Adrenal gland (tissue), 12 donors: Measurements from ENCODE around the gene C8B. TPM values are rescaled to one million over a fixed set of nuclear protein-coding genes. Genes with fewer than 3 reads are reported as not detected.

Source experiments
- DNase-seq, 7 donors: peaks; one replicate each; pipeline ENCODE4 v3.0.0-alpha.2; 2019 to 2020
- H3K27ac ChIP-seq, 5 donors: fragments of 200-600 bp; sonication (generic) in 4 of 5; 1 replicate in 3 of 5; 2 replicates in 2 of 5; pipeline versions ENCODE4 v1.5.1 to v1.8.0; 2016 to 2020; ENCODE audit warnings: mild to moderate bottlenecking in 1 of 5
- H3K27me3 ChIP-seq: fragments of 200-600 bp; 2 replicates; pipeline ENCODE4 v1.8.0; 2021
- H3K36me3 ChIP-seq, 2 donors: fragments of 200-600 bp; replicated peaks in 1 of 2; 1 replicate in 1 of 2; 2 replicates in 1 of 2; pipeline versions ENCODE4 v1.5.1 to v1.8.0; 2018 to 2022
- H3K4me1 ChIP-seq, 2 donors: fragments of 200-600 bp; replicated peaks in 1 of 2; 1 replicate in 1 of 2; 2 replicates in 1 of 2; pipeline versions ENCODE4 v1.5.1 to v1.8.0; 2018 to 2021
- H3K4me3 ChIP-seq, 4 donors: fragments of 200-600 bp; sonication (generic) in 3 of 4; one replicate each; pipeline ENCODE4 v1.5.1; 2016 to 2018
- H3K9me3 ChIP-seq, 3 donors: fragments of 200-600 bp; sonication (generic) in 1 of 3; replicated peaks in 1 of 3; 1 replicate in 2 of 3; 2 replicates in 1 of 3; pipeline versions ENCODE4 v1.5.1 to v1.8.0; 2016 to 2021
- POLR2A ChIP-seq, 2 donors: fragments of 450-650 bp; IDR thresholded peaks; one replicate each; pipeline ENCODE4 v1.6.1; 2017; ENCODE audit warnings: antibody characterized with exemption in 2 of 2, mild to moderate bottlenecking in 2 of 2, moderate library complexity in 1 of 2
- WGBS, 4 donors: extraction: QIAGEN DNeasy Blood & Tissue Kit in 2 of 4; methylation state at CpG; one replicate each; pipeline versions ENCODE4 v1.1.5 to v1.1.7; 2013 to 2017; 5-methylcytosine and 5-hydroxymethylcytosine counted together
- intact Hi-C, 2 donors: fragments of 100-400 bp; cut with DNase I; formaldehyde crosslinking; loops; one replicate each; pipeline versions ENCODE4 v1.14.1 to v1.15.0; 2022 to 2023
- polyA plus RNA-seq, 3 donors: library from polyadenylated mRNA; stranded (reverse); fragments of 200-250 nt in 2 of 3; fragments of 350-450 nt in 1 of 3; fragmentation: Illumina TruSeq in 1 of 3; extraction: RNeasy Lipid Tissue Mini Kit (QIAGEN cat#74804) in 1 of 3; gene quantifications; one replicate each; pipeline ENCODE4 v1.2.3, GENCODE V29; 2013 to 2014
- total RNA-seq, 9 donors: library from RNA; depleted of rRNA in 4 of 9; stranded (reverse); fragments of >200 nt in 4 of 9; fragments of 120-200 nt in 1 of 9; fragmentation: NEBNext Ultra II Directional in 1 of 9; extraction: Animal tissue kit (Norgen Biotek cat#: 25700) in 1 of 9; gene quantifications; one replicate each; pipeline versions ENCODE4 v1.1.0 to v1.2.4, GENCODE V29; 2013 to 2023
- TF ChIP-seq, protein P1 (sequence below), 6 experiments: fragments of 450-650 bp in 4 of 6; fragments of 200-600 bp in 2 of 6; sonication (generic) in 1 of 6; IDR thresholded peaks; 1 replicate in 5 of 6; 2 replicates in 1 of 6; pipeline versions ENCODE4 v1.5.1 to v1.8.0; 2016 to 2021; ENCODE audit warnings: antibody characterized with exemption in 6 of 6, mild to moderate bottlenecking in 2 of 6, moderate library complexity in 1 of 6
- donor health status: healthy with polysubstance abuse.
- donor health status: Bipolar disorder and iron deficiency.
- donor health status: DM: yes; HTN: yes; CAD: no.
- donor health status: DM: no; HTN: no; CAD: no.
- donor health status: DM: no; HTN: no; CAD: no.
- donor health status: DM: yes; HTN: yes; CAD: no.

Gene C8B
- total and polyA plus RNA-seq, 12 donors, result 0.03 TPM; not detected in 11

DNA sequence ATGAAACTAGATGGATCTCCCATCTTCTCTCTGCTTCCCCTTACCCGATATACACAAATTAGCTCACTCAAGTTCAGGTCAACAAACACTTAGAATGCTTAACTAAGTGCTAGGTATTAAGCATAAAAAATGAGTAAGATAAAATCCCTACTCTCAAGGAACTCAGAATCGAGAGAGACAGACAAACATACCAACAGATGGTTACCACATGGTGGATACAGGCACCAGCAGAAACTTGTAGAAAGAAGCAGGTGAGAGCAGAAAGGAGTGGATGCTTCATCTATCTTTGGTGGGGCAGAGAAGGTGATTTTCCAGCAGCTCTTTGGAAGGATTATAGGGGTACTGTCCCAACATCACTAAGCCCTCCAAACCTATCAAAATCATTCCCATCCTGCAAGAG lies 32.2 kb downstream of the C8B start:
- no peaks in the 10 kb centered on the region for H3K27me3 ChIP-seq
- no peak for TF ChIP-seq POLR2A (IDR thresholded peaks at IDR 0.05)
- H3K36me3 ChIP-seq, result no peaks in the 10 kb centered on the region
- intact Hi-C loops, result no loop called here
- DNase-seq, result no peak
- H3K4me3 ChIP-seq, result no peak overlapping the region
- no peaks in the 10 kb centered on the region for H3K9me3 ChIP-seq
- H3K27ac ChIP-seq, result no peak overlapping the region
- no peaks in the 10 kb centered on the region for H3K4me1 ChIP-seq
- WGBS, 4 donors, result 60 to 70% (median 66%) methylated on average over 2 of the region's 2 CpGs

- Histone ChIP-seq H3K4me1 (no peaks in the 10 kb centered on the region), H3K4me3 (no peak overlapping the region), H3K27me3 (no peaks in the 10 kb centered on the region), H3K9me3 (no peaks in the 10 kb centered on the region), H3K36me3 (no peaks in the 10 kb centered on the region), H3K27ac (no peak overlapping the region)
- intact Hi-C loops, result no loop called here
- WGBS, 4 donors, result 73 to 100% (median 86%) methylated on average over 1 to 2 of the region's 2 CpGs
- TF ChIP-seq, protein P1, sequence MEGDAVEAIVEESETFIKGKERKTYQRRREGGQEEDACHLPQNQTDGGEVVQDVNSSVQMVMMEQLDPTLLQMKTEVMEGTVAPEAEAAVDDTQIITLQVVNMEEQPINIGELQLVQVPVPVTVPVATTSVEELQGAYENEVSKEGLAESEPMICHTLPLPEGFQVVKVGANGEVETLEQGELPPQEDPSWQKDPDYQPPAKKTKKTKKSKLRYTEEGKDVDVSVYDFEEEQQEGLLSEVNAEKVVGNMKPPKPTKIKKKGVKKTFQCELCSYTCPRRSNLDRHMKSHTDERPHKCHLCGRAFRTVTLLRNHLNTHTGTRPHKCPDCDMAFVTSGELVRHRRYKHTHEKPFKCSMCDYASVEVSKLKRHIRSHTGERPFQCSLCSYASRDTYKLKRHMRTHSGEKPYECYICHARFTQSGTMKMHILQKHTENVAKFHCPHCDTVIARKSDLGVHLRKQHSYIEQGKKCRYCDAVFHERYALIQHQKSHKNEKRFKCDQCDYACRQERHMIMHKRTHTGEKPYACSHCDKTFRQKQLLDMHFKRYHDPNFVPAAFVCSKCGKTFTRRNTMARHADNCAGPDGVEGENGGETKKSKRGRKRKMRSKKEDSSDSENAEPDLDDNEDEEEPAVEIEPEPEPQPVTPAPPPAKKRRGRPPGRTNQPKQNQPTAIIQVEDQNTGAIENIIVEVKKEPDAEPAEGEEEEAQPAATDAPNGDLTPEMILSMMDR (IDR thresholded peaks at IDR 0.05), result no peak
- no peak for TF ChIP-seq POLR2A (IDR thresholded peaks at IDR 0.05)
- no peak for DNase-seq
Measured at GRCh38 chr1:56933161-56933560, 32.7 kb downstream of the C8B start.

DNA sequence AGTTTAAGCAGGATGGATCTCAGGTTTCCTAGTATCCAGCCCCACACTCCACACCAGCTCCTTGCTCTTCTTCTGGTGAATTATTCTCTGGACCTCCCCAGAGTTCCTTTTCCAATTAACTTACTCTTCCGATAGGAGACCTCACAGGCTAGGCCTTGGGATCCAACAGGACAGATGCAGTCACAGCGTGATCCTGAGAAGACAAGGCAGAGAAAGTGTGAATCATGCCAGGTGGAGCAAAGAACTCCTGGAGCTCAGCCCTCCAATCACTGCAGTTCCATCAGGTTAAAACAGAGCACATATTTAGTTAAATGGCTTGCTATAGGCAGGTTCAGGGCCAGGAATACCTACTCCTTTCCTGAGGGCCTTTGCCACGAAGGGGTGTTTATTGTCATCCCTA lies 34.1 kb downstream of the C8B start:
- DNase-seq, result no peak
- TF ChIP-seq, protein P1 (IDR thresholded peaks at IDR 0.05), result no peak
- TF ChIP-seq POLR2A (IDR thresholded peaks at IDR 0.05), result no peak
- H3K36me3 ChIP-seq, result no peaks in the 10 kb centered on the region
- no peaks in the 10 kb centered on the region for H3K9me3 ChIP-seq
- H3K4me3 ChIP-seq, result no peak overlapping the region
- no peaks in the 10 kb centered on the region for H3K4me1 ChIP-seq
- intact Hi-C loops, result no loop called here
- no peak overlapping the region for H3K27ac ChIP-seq
- H3K27me3 ChIP-seq, result no peaks in the 10 kb centered on the region
- WGBS, 4 donors, result 73 to 78% (median 75%) methylated on average over 3 of the region's 3 CpGs

DNA sequence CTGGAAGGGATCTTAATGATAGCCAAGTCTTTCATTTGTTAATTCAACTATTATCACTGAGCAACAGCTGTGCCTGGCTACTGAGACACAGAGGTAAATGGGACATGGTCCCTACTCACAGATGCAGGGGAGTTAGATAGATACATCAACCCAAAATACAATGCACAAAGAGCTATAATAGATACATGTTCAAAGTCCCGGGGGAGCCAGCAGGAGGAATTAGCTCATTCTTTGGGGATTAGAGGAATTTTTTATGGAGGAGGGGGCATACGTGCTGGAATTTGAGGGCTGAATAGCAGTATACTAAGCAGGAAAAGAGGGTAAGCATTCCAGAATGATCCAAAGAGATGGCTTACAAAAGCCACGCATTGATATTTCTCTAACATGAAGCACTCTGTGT lies 34.6 kb downstream of the C8B start:
- Histone ChIP-seq H3K4me3 (no peak overlapping the region), H3K4me1 (no peaks in the 10 kb centered on the region), H3K27ac (no peak overlapping the region), H3K36me3 (no peaks in the 10 kb centered on the region), H3K27me3 (no peaks in the 10 kb centered on the region), H3K9me3 (no peaks in the 10 kb centered on the region)
- TF ChIP-seq POLR2A (IDR thresholded peaks at IDR 0.05), result no peak
- TF ChIP-seq, protein P1 (IDR thresholded peaks at IDR 0.05), result no peak
- WGBS, 4 donors, result 37 to 60% (median 57%) methylated on average over 3 of the region's 3 CpGs
- intact Hi-C loops, result no loop called here
- DNase-seq, result no peak

GRCh38 chr1:56929492-56929891 lies 36.3 kb downstream of the C8B start:
- Histone ChIP-seq H3K4me1 (no peaks in the 10 kb centered on the region), H3K36me3 (no peaks in the 10 kb centered on the region), H3K9me3 (no peaks in the 10 kb centered on the region), H3K4me3 (no peak overlapping the region), H3K27ac (no peak overlapping the region), H3K27me3 (no peaks in the 10 kb centered on the region)
- TF ChIP-seq POLR2A (IDR thresholded peaks at IDR 0.05), result no peak
- TF ChIP-seq, protein P1 (IDR thresholded peaks at IDR 0.05), result no peak
- no peak for DNase-seq
- intact Hi-C loops, result no loop called here
- 51 to 83% (median 60%) methylated on average over 2 of the region's 2 CpGs for WGBS, 4 donors
